Thyroid gland (tissue), 4 donors: Measurements from ENCODE around the gene SUGP2.

Experiments
- CTCF ChIP-seq, 6 experiments: fragments of 200-600 bp in 3 of 6; fragments of 450-650 bp in 3 of 6; sonication (generic) in 3 of 6; IDR thresholded peaks; one replicate each; pipeline ENCODE4 v1.5.1; 2016 to 2019; ENCODE audit warnings: antibody characterized with exemption in 6 of 6, mild to moderate bottlenecking in 2 of 6, inconsistent platforms in 1 of 6, moderate library complexity in 1 of 6
- POLR2A ChIP-seq, 2 donors: fragments of 450-650 bp; IDR thresholded peaks; one replicate each; pipeline ENCODE4 v1.6.1; 2017; ENCODE audit warnings: antibody characterized with exemption in 2 of 2, mild to moderate bottlenecking in 2 of 2, moderate library complexity in 1 of 2

GRCh38 chr19:18949858-18950257, 83.5 kb downstream of the SUGP2 start:
- TF ChIP-seq CTCF (IDR thresholded peaks at IDR 0.05) (no peak), POLR2A (IDR thresholded peaks at IDR 0.05) (no peak)
